Left ventricle myocardium inferior (tissue), 1 donor: ENCODE measurements around the gene IFI44. TPM values are rescaled to one million over a fixed set of nuclear protein-coding genes. Genes with fewer than 3 reads are reported as not detected.

Experiments
- DNase-seq: peaks from one replicate; pipeline ENCODE4 v3.0.0-alpha.2; 2020
- H3K27ac ChIP-seq: fragments of 200-600 bp; replicated peaks from 2 replicates; pipeline ENCODE4 v1.8.0; 2021
- H3K27me3 ChIP-seq: fragments of 200-600 bp; 2 replicates; pipeline ENCODE4 v1.8.0; 2021; ENCODE audit warnings: low read depth
- H3K36me3 ChIP-seq: fragments of 200-600 bp; 2 replicates; pipeline ENCODE4 v1.8.0; 2021
- H3K4me1 ChIP-seq: fragments of 200-600 bp; 2 replicates; pipeline ENCODE4 v1.8.0; 2021
- H3K4me3 ChIP-seq: fragments of 200-600 bp; 2 replicates; pipeline ENCODE4 v1.8.0; 2021; ENCODE audit warnings: mild to moderate bottlenecking, moderate library complexity
- H3K9me3 ChIP-seq: fragments of 200-600 bp; replicated peaks from 2 replicates; pipeline ENCODE4 v1.8.0; 2021
- intact Hi-C: fragments of 100-400 bp; cut with micrococcal nuclease; formaldehyde crosslinking; loops from one replicate; pipeline ENCODE4 v1.11.0; 2022
- total RNA-seq: library from RNA; stranded (reverse); fragmentation: NEBNext Ultra II Directional; extraction: Animal tissue kit (Norgen Biotek cat#: 25700); gene quantifications from one replicate; pipeline ENCODE4 v1.2.1, GENCODE V29; 2021
- TF ChIP-seq, protein P1 (sequence below): fragments of 200-600 bp; IDR thresholded peaks from 2 replicates; pipeline ENCODE4 v1.8.0; 2021; ENCODE audit warnings: antibody characterized with exemption, mild to moderate bottlenecking, borderline replicate concordance
- donor health status: DM: no; HTN: yes; CAD: no; lungs with severe emphysema.

The IFI44 gene
- total RNA-seq, 1 donor from 2014 or later = 6.6 TPM

DNA sequence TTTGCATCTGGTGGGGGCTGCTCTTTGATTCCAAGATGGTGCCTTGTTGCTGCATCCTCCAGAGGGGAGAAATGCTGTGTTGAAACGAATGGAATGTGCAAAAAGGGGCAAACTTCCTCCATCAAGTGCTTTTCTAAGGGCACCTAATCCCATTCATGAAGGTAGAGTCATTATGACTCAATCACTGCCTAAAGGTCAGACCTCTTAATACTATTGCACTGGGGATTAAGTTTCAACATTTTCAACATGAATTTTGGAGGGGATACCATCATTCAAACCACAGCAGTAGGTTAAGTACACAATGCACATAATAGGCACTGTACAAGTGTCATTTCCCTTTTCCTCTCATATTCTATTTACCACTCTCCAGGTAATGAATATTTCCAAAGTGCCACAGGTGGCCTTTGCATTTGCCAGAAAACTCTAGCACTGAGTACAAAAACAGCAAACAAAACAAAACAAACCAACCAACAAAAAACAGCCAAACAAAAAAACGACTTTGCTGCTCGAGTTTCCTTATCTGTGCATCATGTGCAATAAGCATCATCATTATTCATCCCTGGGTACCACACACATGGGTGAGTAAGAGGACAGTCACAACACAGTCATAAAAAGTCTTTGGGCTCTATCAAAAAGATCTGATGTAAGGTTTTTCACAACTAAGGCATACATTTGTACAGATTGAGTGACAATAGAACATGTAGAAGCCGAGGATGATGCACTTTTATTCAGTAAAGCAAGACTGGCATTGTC lies 42.5 kb downstream of the IFI44 start:
- no peak for DNase-seq
- intact Hi-C loops = no loop called here
- Histone ChIP-seq H3K27ac (no peak overlapping the region), H3K27me3 (no peaks in the 10 kb centered on the region), H3K4me3 (no peak overlapping the region), H3K9me3 (peaks cover 9% of the 10 kb centered on the region), H3K4me1 (no peaks in the 10 kb centered on the region), H3K36me3 (no peaks in the 10 kb centered on the region)
- TF ChIP-seq, protein P1, sequence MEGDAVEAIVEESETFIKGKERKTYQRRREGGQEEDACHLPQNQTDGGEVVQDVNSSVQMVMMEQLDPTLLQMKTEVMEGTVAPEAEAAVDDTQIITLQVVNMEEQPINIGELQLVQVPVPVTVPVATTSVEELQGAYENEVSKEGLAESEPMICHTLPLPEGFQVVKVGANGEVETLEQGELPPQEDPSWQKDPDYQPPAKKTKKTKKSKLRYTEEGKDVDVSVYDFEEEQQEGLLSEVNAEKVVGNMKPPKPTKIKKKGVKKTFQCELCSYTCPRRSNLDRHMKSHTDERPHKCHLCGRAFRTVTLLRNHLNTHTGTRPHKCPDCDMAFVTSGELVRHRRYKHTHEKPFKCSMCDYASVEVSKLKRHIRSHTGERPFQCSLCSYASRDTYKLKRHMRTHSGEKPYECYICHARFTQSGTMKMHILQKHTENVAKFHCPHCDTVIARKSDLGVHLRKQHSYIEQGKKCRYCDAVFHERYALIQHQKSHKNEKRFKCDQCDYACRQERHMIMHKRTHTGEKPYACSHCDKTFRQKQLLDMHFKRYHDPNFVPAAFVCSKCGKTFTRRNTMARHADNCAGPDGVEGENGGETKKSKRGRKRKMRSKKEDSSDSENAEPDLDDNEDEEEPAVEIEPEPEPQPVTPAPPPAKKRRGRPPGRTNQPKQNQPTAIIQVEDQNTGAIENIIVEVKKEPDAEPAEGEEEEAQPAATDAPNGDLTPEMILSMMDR = no peak

DNA sequence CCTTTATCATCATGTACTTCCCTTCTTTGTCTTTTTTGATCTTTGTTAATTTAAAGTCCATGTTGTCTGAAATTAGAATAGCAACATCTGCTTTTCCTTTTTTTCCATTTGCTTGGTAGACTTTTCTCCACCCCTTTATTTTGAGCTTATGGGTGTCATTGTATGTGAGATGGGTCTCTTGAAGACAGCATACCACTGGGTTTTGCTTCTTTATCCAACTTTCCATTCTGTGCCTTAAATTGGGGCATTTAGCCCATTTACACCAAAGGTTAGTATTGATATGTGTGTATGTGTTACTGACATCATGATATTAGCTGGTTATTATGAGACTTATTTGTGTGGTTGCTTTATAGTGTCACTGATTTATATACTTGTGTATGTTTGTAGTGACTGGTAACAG lies 50.2 kb downstream of the IFI44 start:
- H3K9me3 ChIP-seq = peaks cover 28% of the 10 kb centered on the region
- no peak overlapping the region for H3K4me3 ChIP-seq
- intact Hi-C loops = no loop called here
- TF ChIP-seq, protein P1 = no peak
- H3K27ac ChIP-seq = no peak overlapping the region
- H3K27me3 ChIP-seq = no peaks in the 10 kb centered on the region
- H3K36me3 ChIP-seq = no peaks in the 10 kb centered on the region
- DNase-seq = no peak
- H3K4me1 ChIP-seq = no peaks in the 10 kb centered on the region

DNA sequence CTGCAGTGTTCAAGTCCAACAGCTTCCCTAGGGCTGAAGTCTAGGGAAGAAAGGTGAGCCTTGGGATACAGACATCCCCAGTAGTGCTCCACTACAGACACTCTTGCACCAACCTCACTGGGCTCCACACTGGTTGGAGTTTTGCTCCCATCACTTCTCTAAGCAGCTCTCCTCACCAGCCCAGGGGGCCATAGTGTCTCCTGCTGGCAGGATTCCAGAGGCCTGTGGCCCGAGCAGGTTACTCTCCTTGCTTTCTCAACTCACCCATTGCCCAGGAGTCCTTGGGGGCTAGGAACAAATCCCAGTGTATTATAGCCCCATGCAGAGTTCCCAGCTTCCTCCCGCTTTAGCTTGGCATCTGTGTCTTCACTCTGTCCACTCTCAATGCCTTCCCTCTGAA lies 52.8 kb downstream of the IFI44 start:
- DNase-seq = no peak
- Histone ChIP-seq H3K27ac (no peak overlapping the region), H3K9me3 (peaks cover 19% of the 10 kb centered on the region), H3K27me3 (no peaks in the 10 kb centered on the region), H3K36me3 (no peaks in the 10 kb centered on the region), H3K4me3 (no peak overlapping the region), H3K4me1 (no peaks in the 10 kb centered on the region)
- TF ChIP-seq, protein P1 = no peak
- intact Hi-C loops = no loop called here

DNA sequence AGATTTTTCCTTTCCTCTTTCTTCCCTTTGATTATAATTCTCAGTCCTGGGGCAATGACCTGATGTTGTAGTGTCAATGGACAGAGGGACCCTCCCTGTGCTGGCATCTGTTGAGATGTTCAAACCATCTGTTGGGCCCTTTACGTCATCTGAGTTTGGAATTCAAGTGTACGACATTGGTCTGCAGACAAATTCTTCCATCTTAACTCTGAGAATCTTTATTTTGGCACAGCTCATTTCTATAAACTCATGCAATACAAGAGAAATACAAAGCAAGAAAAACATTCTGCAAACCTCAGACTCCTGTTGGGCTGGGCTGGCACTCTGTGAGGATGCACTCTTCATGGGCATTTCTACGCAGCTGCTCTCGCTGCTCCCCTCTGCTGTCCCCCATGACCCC lies 54.2 kb downstream of the IFI44 start:
- no peak overlapping the region for H3K4me3 ChIP-seq
- H3K27me3 ChIP-seq = no peaks in the 10 kb centered on the region
- TF ChIP-seq, protein P1 = no peak
- intact Hi-C loops = no loop called here
- peaks cover 17% of the 10 kb centered on the region for H3K9me3 ChIP-seq
- H3K4me1 ChIP-seq = no peaks in the 10 kb centered on the region
- H3K36me3 ChIP-seq = no peaks in the 10 kb centered on the region
- no peak for DNase-seq
- no peak overlapping the region for H3K27ac ChIP-seq

DNA sequence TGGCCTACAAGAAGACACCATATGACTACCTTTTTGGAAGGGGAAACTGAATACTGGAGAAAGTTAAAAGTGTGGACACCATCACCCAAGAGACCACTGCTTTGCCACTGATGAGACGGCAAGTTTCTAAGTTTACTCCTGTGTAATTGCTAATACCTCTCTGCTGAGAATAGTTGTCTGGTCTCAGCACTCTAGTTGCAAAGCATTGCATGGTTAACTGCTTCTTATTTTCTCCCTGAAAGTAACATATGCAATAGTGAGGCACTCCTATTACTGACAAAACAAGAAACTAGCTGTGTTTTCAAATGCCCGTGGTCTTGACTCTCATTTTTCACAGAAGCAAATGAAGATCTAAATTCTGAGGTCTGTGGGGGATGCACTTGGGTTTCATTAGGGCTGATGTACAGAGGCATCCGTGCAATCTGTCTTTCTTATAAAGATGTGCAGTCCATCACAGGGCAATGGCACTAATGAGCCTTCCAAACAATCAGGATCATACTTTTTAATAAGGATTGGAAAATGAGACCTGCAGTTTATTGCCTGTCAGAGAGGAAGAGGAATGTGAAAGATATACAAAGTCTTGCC lies 62.9 kb downstream of the IFI44 start:
- Histone ChIP-seq H3K27ac (no peak overlapping the region), H3K9me3 (no peaks in the 10 kb centered on the region), H3K36me3 (no peaks in the 10 kb centered on the region), H3K27me3 (no peaks in the 10 kb centered on the region), H3K4me3 (no peak overlapping the region), H3K4me1 (no peaks in the 10 kb centered on the region)
- no peak for DNase-seq
- TF ChIP-seq, protein P1 = no peak
- intact Hi-C loops = no loop called here
